GM18511 (cell line): ENCODE data around the gene RAN.
"Not testable (repeated sequence)": the region's sequence is repeated elsewhere in the genome, so short reads cannot be mapped to it uniquely, and the experiment has no call there.

Experiments
- ATAC-seq: cut with Tn5 transposase; IDR thresholded peaks from one replicate; pipeline ENCODE4 v1.9.1; 2021; ENCODE audit warnings: mild to moderate bottlenecking, moderate library complexity; ENCODE audit not compliant: unreplicated experiment

Gene RAN

DNA sequence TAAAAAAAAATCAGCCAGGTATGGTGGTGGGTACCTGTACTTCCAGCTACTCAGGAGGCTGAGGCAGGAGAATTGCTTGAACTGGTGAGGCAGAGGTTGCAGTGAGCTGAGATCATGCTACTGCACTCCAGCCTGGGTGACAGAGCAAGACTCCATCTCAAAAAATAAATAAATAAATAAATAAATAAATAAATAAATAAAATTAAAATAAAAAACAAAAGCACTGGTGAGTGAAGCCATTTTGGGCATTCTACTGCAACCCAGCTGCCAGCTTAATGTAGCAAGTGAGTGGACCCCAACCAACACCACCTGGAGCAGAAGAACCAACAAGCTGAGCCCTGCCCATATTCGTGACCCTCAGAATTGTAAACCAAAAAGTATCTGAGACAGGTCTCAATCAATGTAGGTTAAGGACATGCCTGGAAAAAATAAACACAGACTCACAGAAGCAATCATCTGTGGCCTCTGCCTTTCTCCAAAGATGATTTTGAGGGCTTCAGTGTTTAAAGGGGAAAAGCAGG, 23.0 kb upstream of the RAN start:
- ATAC-seq = not testable (repeated sequence)

DNA sequence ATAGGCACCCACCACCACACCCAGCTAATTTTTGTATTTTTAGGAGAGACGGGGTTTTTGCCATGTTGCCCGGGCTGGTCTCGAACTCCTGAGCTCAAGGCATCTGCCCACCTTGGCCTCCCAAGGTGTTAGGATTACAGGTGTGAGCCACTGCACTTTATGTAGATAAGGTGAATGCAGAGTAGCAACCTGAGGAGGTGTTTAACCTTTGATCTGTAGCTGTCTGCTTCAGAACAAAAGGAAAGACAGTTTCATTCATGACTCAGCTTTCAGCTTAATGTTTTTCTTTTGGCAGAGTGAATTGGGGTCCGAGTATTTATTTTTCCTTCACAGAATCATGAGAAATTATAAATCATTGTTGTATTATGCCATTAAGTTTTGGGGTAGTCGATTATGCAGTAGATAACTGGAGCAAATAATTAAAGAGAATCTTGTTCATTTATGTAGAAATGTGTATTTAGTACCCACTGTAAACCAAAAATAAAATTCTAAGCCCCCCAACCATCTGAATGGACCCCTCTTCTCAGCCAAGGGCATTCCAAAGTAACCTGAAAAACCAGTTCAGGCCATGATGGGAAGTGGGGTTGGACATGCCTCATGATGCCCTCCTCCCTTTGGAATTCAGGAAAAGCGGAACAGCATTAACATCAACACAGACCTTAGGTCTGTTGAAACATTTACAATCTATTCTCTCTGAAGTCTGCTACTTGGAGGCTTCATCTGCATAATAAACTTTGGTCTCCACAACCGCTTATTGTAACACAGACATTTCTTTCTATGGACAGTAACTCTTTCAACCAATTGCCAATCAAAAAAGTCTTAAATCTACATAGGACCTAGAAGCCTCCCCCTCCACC, 22.1 kb upstream of the RAN start:
- ATAC-seq = no peak

DNA sequence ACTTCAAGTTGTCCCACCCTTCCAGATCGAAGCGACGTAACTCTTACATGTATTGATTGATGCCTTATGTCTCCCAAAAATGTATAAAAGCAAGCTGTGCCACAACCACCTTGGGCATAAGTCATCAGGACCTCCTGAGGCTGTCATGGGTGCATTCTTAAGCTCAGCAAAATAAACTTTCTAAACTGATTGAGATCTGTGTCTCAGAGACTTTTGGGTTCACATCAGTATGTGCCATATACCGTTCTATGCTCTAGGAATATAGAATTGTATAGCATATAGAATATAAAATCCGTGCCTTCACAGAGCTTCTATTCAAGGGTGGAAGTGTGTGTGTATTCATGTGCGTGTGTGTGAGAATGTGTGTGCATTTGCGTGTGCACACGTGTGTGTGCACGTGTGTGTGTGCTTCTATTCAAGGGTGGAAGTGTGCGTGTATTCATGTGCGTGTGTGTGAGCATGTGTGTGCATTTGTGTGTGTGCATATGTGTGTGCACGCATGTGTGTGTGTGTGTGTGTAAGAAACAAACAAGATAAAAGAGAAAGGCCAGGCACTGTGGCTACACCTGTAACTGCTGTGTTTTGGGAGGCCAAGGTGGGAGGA, 21.3 kb upstream of the RAN start:
- ATAC-seq = no peak

DNA sequence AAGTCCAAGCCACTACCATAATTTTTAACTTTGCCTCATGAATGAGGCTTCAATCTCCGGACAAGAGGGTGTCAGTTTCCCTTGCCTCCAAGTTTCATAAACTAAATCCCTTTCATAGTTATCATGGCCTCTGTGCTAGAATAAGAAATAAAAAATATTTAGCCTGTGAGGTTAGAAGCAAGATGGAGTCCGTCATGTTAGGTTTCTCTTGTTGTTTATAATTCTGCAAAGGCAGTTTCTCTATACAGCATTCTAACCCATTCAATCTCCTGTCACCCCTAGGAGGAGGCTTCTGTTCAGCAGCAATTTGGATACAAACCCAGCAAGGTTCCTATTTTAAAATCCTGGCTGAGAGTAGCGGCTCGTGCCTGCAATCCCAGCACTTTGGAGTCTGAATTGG, 15.8 kb upstream of the RAN start:
- ATAC-seq = no peak

DNA sequence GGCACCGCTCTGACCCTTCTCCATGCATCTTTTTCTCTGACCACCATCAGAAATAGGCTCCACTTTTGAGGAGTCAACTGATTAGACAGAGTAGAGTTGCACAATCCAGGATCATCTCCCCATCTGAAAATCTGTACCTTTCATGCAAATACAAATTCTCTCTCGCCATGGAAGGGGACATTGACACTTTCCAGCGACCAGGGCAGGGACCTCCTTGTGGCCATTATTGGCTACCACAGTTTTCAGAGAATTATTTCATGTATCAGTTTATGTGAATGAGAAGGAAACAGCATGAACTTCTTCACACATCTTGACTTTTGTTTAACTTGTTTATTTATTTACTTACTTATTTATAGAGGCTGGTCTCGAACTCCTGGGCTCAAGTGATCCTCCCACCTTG, 13.8 kb upstream of the RAN start:
- ATAC-seq = no peak

DNA sequence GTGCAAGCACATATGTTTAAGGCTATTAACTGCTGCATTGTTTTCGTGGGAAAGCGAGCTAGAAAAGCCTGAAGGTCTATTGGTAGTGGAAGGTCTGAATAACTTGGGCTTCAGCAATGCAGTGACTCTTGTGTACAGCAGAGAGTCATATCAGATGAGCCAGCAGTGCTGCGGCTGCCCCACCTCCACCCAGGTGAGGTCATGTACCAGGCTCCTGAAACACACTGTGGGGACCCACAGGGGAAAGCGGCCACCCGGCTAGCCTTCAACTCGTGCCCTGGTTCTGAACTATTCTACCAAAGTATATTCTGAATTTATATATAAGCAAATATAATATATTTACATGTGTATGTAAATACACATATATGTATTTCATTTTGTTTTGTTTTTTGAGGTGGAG, 12.7 kb upstream of the RAN start:
- ATAC-seq = no peak

DNA sequence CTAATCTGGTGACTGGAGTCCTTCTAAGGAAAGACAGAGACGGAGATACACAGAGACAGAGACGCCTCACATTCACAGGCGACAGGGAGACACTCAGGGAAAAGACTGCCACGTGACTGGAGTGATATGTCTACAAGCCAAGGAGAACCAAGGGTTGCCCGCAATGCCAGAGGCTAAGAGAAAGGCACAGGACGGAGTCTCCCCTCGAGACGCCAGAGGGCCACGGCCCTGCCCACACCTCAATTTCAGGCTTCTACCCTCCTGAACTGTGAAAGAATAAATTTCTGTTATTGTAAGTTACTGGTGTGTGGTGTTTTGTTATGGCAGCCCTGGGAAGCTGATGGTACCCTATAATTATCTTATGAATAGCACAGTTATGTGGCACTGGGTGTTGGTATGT, 11.6 kb upstream of the RAN start:
- ATAC-seq = no peak

DNA sequence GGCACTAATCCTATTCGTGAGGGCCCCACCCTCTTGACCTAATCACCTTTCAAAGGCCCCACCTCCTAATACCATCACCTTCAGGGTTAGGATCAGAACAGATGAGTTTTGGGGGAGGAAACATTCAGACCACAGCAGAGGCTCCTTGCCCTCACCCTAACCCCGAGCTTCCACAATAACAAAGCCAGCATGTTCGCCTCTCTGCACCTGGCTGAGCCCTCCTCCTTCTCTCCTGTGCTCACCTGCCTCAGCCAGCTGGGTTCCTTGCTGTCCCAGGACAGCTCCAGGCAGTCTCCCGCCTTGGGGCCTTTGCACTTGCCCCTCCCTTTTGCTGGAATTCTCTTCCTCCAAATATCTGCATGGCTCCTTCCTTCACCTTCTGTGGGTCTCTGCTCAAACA, 9.7 kb upstream of the RAN start:
- no peak for ATAC-seq

DNA sequence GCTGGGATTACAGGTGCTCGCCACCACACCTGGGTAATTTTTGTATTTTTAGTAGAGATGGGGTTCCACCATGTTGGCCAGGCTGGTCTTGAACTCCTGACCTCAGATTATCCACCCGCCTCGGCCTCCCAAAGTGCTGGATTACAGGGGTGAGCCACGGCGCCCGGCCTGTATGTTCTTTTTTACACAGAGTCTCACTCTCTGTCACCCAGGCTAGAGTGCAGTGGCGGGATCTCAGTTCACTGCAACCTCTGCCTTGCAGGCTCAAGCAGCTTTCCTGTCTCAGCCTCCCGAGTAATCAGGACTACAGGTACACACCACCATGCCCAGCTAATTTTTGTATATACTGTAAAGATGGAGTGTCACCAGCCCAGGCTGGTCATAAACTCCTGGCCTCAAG, 9.1 kb upstream of the RAN start:
- not testable (repeated sequence) for ATAC-seq

DNA sequence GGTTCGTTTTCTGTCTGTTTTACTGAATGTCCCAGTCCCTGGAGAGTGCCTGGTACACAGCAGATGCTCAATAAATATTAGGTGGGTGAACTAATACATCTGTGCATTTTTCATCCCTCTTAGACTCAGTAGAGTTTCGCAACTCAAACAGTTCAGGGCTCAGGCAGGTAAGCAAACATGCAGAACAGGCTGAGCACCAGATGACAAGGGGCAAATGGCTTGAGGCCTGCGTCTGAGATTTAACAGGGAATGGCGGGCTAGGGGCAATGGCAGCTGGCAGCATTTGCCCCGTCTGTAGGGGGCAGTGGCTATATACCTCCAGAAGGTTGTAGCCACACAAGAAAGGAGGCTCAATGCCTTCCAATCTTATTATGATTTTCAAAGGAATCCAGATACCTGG, 8.6 kb upstream of the RAN start:
- ATAC-seq = no peak

DNA sequence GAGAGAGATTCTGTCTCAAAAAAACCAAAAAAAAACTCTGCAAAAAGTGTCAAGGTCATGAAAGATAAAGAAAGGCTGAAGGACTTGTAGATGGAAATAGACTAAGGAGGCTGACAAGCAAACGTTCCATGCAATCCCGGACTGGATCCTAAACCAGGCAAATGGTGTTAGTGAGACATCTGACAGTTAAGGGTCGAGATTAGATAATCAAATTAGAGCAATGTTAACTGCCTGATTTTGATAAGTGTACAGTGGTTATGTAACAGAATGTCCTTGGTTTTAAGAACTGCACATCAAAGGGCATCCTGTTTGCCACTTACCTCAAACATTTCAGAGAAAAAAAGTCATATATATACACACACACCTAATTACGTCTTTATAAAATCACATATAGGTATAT, 3.5 kb upstream of the RAN start:
- no peak for ATAC-seq

DNA sequence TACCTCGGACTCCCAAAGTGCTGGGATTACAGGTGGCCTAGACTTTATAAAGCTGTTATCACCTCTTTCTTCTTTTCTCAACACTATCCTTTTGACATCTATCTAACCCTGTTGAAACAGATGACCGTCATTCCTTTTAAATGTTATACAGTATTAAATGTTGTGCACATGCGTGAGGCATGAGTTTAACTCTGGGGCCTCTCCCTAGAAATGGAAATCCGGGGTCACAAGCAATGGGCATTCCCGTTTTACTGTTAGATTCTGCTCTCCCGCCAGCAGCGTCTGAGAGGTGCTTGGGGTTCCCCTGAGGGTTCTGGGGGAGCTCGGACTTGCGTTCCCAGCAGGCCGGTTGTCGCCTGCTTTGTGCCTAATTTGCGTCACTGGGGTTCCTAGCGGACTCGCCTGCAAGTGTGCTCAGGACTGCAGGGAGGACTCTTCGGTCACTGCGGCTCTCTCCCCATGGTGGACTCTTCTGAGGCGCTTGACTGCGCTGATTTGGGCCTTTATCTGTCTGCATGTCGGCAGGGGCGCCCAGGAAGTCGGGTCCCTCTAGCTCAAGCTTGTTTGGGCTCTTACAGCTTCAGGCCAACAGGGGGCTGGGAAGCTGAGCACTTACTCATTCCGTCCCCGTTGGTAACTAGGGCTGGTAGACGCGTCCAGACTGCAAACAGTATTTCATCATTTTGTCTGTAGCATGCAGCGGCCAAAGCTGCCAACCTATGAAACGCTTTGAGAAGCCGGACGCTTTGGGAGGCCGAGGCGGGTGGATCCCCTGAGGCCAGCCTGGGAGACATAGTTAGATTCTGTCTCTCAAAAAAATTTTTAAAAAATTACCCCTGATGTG, 1.2 kb upstream of the RAN start:
- ATAC-seq = peak; percentile 68

DNA sequence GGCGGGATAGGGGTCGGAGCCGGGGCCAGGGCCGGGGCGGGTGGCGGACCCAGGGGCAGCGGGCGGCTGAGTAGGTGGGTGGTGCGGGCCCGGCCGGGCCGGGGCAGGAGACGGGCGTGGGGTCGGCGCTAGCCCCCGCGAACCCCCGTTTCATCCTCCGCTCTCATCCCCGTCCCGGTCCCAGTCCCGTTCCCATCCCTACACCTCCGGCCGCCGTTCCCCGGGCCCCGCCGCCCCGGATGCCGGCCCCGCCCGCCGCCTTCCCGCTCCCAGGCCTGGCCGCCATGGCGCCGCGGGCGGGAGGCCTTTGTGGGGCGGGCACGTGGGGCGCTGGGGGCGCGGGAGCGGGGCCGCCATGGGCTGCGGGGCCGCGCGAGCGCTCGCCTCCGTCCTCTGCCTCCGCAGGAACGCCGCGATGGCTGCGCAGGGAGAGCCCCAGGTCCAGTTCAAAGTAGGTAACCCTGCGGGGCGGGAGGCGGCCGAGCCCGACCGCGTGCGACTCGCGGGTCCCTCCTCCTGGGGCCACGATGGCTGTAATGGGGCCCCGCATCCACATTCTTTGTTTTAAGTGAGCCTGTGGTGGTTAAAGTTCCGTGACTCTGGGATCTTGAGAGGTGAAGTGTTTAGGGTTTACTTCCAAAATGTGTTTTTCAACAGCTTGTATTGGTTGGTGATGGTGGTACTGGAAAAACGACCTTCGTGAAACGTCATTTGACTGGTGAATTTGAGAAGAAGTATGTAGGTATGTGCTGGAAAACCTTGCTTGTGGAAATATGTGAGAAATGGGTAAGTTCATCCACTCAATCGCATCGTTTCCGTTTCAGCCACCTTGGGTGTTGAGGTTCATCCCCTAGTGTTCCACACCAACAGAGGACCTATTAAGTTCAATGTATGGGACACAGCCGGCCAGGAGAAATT, 572 bp downstream of the RAN start:
- peak; percentile 28 for ATAC-seq

DNA sequence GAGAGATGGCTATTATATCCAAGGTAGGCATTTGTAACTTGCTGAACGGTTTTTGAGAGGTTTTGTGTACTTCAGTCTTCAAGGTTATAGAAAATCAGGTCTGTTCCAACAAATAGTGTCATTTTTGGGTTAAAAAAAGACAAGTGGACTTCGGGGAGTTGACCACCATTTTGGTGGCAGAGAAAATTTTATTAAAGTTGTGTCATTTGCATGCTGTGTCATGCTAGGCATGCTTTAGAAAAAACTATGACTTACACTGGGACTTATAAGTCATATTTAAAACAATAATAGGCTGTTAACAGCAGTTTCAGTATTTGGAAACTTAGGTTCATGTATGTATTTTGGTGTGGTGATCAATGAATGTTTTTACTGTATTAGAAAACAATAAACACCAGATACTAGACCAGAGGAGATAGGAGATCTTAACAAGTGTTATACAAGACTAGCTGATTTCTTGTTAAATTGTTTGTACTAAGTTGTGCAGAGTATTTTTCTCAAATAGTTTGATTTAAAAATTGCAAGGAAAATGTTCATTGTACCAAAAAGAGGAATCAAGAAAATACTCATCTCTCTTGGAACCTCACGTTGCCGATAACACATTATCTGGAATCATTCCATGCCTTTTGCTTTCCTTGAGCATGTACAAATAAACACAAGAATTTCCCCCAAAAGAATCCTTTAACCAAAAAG, 1.4 kb downstream of the RAN start:
- no peak for ATAC-seq

DNA sequence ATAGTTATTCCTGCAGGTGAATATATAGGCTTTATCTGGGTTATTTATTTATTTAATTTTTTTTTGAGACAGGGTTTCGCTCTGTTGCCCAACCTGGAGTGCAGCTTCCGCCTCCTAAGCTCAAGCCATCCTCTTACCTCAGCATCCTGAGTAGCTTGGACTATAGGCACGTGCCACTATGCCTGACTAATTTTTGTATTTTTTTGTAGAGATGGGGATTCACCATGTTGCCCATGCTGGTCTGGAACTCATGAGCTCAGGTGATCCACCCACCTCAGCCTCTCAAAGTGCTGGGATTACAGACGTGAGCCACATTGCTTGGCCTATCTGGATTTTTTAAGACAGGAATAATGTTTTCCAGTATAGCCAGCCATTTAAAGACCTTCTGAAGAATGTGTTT, 2.0 kb downstream of the RAN start:
- no peak for ATAC-seq

DNA sequence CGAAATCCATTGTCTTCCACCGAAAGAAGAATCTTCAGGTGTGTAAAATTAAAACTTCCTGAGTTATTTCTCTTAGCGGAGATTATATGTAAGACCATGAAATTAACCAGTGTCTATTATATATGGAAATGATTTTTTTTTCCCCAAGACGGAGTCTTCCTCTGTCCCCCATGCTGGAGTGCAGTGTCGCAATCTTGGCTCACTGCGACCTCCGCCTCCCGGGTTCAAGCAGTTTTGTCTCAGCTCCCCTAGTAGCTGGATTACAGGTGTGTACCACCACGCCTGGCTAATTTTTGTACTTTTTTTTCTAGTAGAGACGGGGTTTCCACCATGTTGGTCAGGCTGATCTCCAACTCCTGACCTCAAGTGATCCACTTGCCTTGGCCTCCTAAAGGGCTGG, 2.8 kb downstream of the RAN start:
- ATAC-seq = no peak

DNA sequence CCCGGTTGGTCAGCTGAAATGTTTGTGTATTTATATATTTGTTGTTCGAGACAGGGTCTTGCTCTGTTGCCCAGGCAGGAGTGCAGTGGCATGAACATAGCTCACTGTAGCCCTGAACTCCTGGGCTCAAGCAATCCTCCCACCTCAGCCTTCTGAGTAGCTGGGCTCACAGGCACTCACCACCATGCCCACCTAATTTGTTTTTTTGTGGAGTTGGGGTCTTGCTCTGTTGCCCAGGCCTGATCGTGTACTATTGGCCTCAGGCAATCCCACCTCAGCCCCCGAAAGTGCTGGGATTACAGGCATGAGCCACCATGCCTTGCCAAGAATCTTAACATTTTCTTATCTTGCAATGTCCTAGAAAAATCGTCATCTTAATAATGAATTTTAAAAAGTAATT, 3.3 kb downstream of the RAN start:
- ATAC-seq = no peak

DNA sequence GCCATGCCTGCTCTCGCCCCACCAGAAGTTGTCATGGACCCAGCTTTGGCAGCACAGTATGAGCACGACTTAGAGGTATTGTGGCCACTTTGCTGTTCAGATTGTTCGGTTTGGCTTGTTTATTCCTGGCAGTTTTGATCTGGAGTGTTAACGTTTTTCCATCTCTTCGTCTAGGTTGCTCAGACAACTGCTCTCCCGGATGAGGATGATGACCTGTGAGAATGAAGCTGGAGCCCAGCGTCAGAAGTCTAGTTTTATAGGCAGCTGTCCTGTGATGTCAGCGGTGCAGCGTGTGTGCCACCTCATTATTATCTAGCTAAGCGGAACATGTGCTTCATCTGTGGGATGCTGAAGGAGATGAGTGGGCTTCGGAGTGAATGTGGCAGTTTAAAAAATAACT, 3.8 kb downstream of the RAN start:
- not testable (repeated sequence) for ATAC-seq

DNA sequence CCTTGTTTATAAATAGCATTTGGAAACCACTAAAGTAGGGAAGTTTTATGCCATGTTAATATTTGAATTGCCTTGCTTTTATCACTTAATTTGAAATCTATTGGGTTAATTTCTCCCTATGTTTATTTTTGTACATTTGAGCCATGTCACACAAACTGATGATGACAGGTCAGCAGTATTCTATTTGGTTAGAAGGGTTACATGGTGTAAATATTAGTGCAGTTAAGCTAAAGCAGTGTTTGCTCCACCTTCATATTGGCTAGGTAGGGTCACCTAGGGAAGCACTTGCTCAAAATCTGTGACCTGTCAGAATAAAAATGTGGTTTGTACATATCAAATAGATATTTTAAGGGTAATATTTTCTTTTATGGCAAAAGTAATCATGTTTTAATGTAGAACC, 4.4 kb downstream of the RAN start:
- ATAC-seq = no peak

DNA sequence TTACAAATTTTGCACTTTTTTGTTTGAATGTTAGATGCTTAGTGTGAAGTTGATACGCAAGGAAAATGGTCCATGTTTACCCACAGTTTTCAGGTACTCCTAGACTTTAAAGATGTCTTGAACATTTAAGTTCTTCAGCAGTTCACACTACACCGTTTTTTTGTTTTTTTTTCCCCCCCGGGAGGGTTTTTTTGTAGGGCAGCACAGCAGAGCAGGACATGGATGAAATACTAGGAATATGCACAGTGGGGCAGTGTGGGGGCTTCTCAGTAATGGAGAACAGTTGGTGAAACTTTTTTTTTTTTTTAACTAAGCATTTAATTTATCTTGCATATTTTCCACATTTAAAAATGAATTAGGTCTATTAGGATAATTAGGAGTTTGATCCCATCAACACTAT, 4.9 kb downstream of the RAN start:
- ATAC-seq = no peak
